Kidney (tissue), 14 donors: ENCODE measurements around the gene HAO2. TPM values are rescaled to one million over a fixed set of nuclear protein-coding genes. Genes with fewer than 3 reads are reported as not detected.

Experiments used
- DNase-seq, 5 donors: peaks; one replicate each; pipeline ENCODE4 v3.0.0-alpha.2; 2013 to 2020
- FAIRE-seq: peaks from 2 replicates; lab custom pipeline; 2012; peaks lifted over from hg19 to GRCh38; lab: Jason Lieb, UNC
- H3K27ac ChIP-seq, 2 donors: one replicate each; pipeline ENCODE4 v1.7.0; 2013; ENCODE audit warnings: low read depth in 2 of 2, low read length in 2 of 2, inconsistent platforms in 1 of 2
- H3K27me3 ChIP-seq: one replicate; pipeline ENCODE4 v1.7.1; 2013; ENCODE audit warnings: low read length, inconsistent platforms; ENCODE audit not compliant: control insufficient read depth, insufficient read depth
- H3K36me3 ChIP-seq, 3 donors: one replicate each; pipeline versions ENCODE4 v1.7.0 to v1.7.1; 2013; ENCODE audit warnings: low read length in 3 of 3, control low read depth in 1 of 3, inconsistent platforms in 1 of 3; ENCODE audit not compliant: insufficient read depth in 3 of 3, control insufficient read depth in 2 of 3
- H3K4me1 ChIP-seq, 3 donors: one replicate each; pipeline versions ENCODE4 v1.7.0 to v1.7.1; 2013; ENCODE audit warnings: low read length in 3 of 3, inconsistent platforms in 1 of 3, low read depth in 1 of 3; ENCODE audit not compliant: control insufficient read depth in 2 of 3, insufficient read depth in 2 of 3
- H3K4me3 ChIP-seq, 3 donors: one replicate each; pipeline versions ENCODE4 v1.7.0 to v1.8.1; 2013; ENCODE audit warnings: low read length in 3 of 3, control low read depth in 1 of 3, inconsistent platforms in 1 of 3
- H3K9ac ChIP-seq, 3 donors: one replicate each; pipeline versions ENCODE4 v1.7.0 to v1.7.1; 2013; ENCODE audit warnings: low read length in 3 of 3, control low read depth in 1 of 3, inconsistent platforms in 1 of 3
- H3K9me3 ChIP-seq, 3 donors: one replicate each; pipeline versions ENCODE4 v1.7.0 to v1.7.1; 2013; ENCODE audit warnings: low read length in 3 of 3, control low read depth in 1 of 3, inconsistent platforms in 1 of 3; ENCODE audit not compliant: control insufficient read depth in 2 of 3, insufficient read depth in 1 of 3
- CTCF ChIP-seq: IDR thresholded peaks from 3 replicates; pipeline ENCODE4 v1.5.1; 2012; ENCODE audit warnings: mild to moderate bottlenecking, moderate library complexity, borderline replicate concordance; ENCODE audit not compliant: insufficient read depth; ENCODE audit errors: extremely low read depth
- intact Hi-C: fragments of 100-400 bp; cut with DNase I; formaldehyde crosslinking; loops from one replicate; pipeline ENCODE4 v1.11.1; 2022
- polyA plus RNA-seq: library from polyadenylated mRNA; stranded (reverse); fragments of 350-450 nt; fragmentation: Illumina TruSeq; extraction: RNeasy Lipid Tissue Mini Kit (QIAGEN cat#74804); gene quantifications from one replicate; pipeline ENCODE4 v1.2.3, GENCODE V29; 2014; ENCODE audit warnings: low read depth, low replicate concordance; ENCODE audit not compliant: insufficient read depth
- total RNA-seq: library from RNA; stranded (reverse); fragmentation: NEBNext Ultra II Directional; extraction: Animal tissue kit (Norgen Biotek cat#: 25700); gene quantifications from one replicate; pipeline ENCODE4 v1.2.1, GENCODE V29; 2021
- donor health status: control.
- donor health status: control.
- donor health status: control.
- donor health status: control.
- donor health status: control.
- donor health status: DM: yes; HTN: yes; CAD: no.
- donor health status: Normal renal cell carcinoma (clear cell type).

The HAO2 gene
- total and polyA plus RNA-seq, 2 donors from 2014 or later = 1.9 to 183 TPM

- Histone ChIP-seq H3K27me3 (no peaks in the 10 kb centered on the region), H3K9me3 (no peaks in the 10 kb centered on the region), H3K27ac (no peak overlapping the region), H3K9ac (no peak overlapping the region), H3K4me1 (peaks cover 0 to 8% (median 5%) of the 10 kb centered on the region in 3 donors), H3K4me3 (no peak overlapping the region), H3K36me3 (no peaks in the 10 kb centered on the region)
- intact Hi-C loops = no loop called here
- no peak for TF ChIP-seq CTCF
- FAIRE-seq = no peak
- no peak for DNase-seq
These were observed 16.6 kb upstream of the HAO2 start for GRCh38 chr1:119351997-119352396.

- no peaks in the 10 kb centered on the region for H3K9me3 ChIP-seq
- FAIRE-seq = no peak
These were observed 14.7 kb upstream of the HAO2 start for GRCh38 chr1:119353836-119354235.

GRCh38 chr1:119358636-119359035, 9.9 kb upstream of the HAO2 start:
- no peak overlapping the region for H3K9ac ChIP-seq
- no peaks in the 10 kb centered on the region for H3K27me3 ChIP-seq
- no peak for TF ChIP-seq CTCF
- H3K36me3 ChIP-seq = no peaks in the 10 kb centered on the region
- H3K27ac ChIP-seq = no peak overlapping the region
- DNase-seq = no peak
- H3K4me3 ChIP-seq = peak overlapping the region in 1 of 3 donors; percentile 6
- no peak for FAIRE-seq
- intact Hi-C loops = no loop called here
- H3K9me3 ChIP-seq = no peaks in the 10 kb centered on the region
- H3K4me1 ChIP-seq = peaks cover 0 to 8% (median 5%) of the 10 kb centered on the region in 3 donors

More at GRCh38 chr1:119353836-119354235, 14.7 kb upstream of the HAO2 start:
- no peak for TF ChIP-seq CTCF
- peaks cover 0 to 8% (median 5%) of the 10 kb centered on the region in 3 donors for H3K4me1 ChIP-seq
- no peak for DNase-seq
- H3K4me3 ChIP-seq = no peak overlapping the region
- H3K27ac ChIP-seq = no peak overlapping the region
- H3K27me3 ChIP-seq = no peaks in the 10 kb centered on the region
- no peaks in the 10 kb centered on the region for H3K36me3 ChIP-seq
- intact Hi-C loops = no loop called here
- no peak overlapping the region for H3K9ac ChIP-seq

GRCh38 chr1:119359730-119360129, 8.9 kb upstream of the HAO2 start:
- Histone ChIP-seq H3K36me3 (no peaks in the 10 kb centered on the region), H3K9me3 (no peaks in the 10 kb centered on the region), H3K9ac (no peak overlapping the region), H3K27ac (no peak overlapping the region), H3K27me3 (no peaks in the 10 kb centered on the region), H3K4me1 (peaks cover 0 to 6% (median 5%) of the 10 kb centered on the region in 3 donors), H3K4me3 (no peak overlapping the region)
- TF ChIP-seq CTCF = no peak
- DNase-seq (no peak), FAIRE-seq (no peak)
- intact Hi-C loops = no loop called here
